HCT116 (cell line): ENCODE measurements around the gene C16orf74. TPM values are rescaled to one million over a fixed set of nuclear protein-coding genes. Genes with fewer than 3 reads are reported as not detected.

ENCODE experiments used
- ATAC-seq: fragments of 200-7000 bp; cut with Tn5 transposase; 2 replicates; pipeline ENCODE4 v1.9.1; 2020; ENCODE audit warnings: mild to moderate bottlenecking, moderate library complexity
- BruUV-seq: library from RNA; stranded (reverse); fragments of 400-500 nt; replicated peaks from 2 replicates; lab custom pipeline; 2021; lab: Mats Ljungman, UMichigan
- CTCF ChIA-PET: fragments of 300-600 bp; sonication (Branson Sonifier 250); formaldehyde crosslinking; loops from one replicate; lab custom pipeline; 2021; ENCODE audit warnings: antibody characterized with exemption; lab: Charles Lee
- POLR2A ChIA-PET: fragments of 300-600, 350-600 bp; sonication (Branson Sonifier 250); formaldehyde crosslinking; loops from one replicate; lab custom pipeline; 2021; ENCODE audit warnings: antibody characterized with exemption; lab: Charles Lee
- RAD21 ChIA-PET, 2 experiments: fragments of 300-600 bp; sonication (Branson Sonifier 250); formaldehyde crosslinking; loops; one replicate each; lab custom pipeline; 2023; ENCODE audit warnings: low total read pairs in 2 of 2; ENCODE audit not compliant: uncharacterized antibody in 2 of 2, unreplicated experiment in 2 of 2, low non-redundant PET in 1 of 2; lab: Charles Lee
- DNase-seq: peaks from one replicate; pipeline ENCODE4 v3.0.0-alpha.2; 2010; ENCODE audit warnings: low read depth, low spot score
- H2AFZ ChIP-seq: fragments of 200-600 bp; shearing (Covaris generic), sonication (generic); 2 replicates; pipeline ENCODE4 v1.6.1; 2017; ENCODE audit warnings: low read depth, mixed run types, mixed read lengths, antibody characterized with exemption, low read length; ENCODE audit not compliant: poor library complexity, severe bottlenecking
- H3K27ac ChIP-seq: 2 replicates; pipeline ENCODE4 v1.5.1; 2012; ENCODE audit warnings: low read depth, low read length
- H3K27me3 ChIP-seq: fragments of 200-600 bp; sonication (generic); 2 replicates; pipeline ENCODE4 v1.6.1; 2016; ENCODE audit warnings: mixed run types, low read length, mixed read lengths; ENCODE audit not compliant: insufficient read depth
- H3K36me3 ChIP-seq, 2 experiments: fragments of 200-500 bp in 1 of 2; fragments of 200-600 bp in 1 of 2; sonication (Bioruptor generic) in 1 of 2; sonication (generic) in 1 of 2; 2 replicates each; pipeline versions ENCODE4 v1.5.1 to v1.6.1; 2014 to 2016; ENCODE audit warnings: low read length in 2 of 2, inconsistent platforms in 1 of 2, mixed read lengths in 1 of 2, mixed run types in 1 of 2; ENCODE audit not compliant: insufficient read depth in 2 of 2, control insufficient read depth in 1 of 2
- H3K4me1 ChIP-seq, 2 experiments: fragments of 200-600 bp in 1 of 2; sonication (generic) in 1 of 2; 2 replicates each; pipeline versions ENCODE4 v1.5.1 to v1.6.1; 2012 to 2017; ENCODE audit warnings: low read length in 2 of 2, inconsistent platforms in 1 of 2, mild to moderate bottlenecking in 1 of 2, mixed read lengths in 1 of 2, mixed run types in 1 of 2, moderate library complexity in 1 of 2; ENCODE audit not compliant: insufficient read depth in 2 of 2, control insufficient read depth in 1 of 2
- H3K4me2 ChIP-seq: fragments of 200-600 bp; sonication (generic); 2 replicates; pipeline ENCODE4 v1.6.1; 2017; ENCODE audit warnings: mixed run types, low read length, mixed read lengths
- H3K4me3 ChIP-seq, 2 experiments: fragments of 200-600 bp in 1 of 2; sonication (generic) in 1 of 2; replicated peaks in 1 of 2; 2 replicates each; pipeline ENCODE4 v1.5.1; 2011 to 2016; ENCODE audit warnings: low read length in 2 of 2, control low read depth in 1 of 2, low read depth in 1 of 2, mild to moderate bottlenecking in 1 of 2, mixed read lengths in 1 of 2, mixed run types in 1 of 2
- H3K79me2 ChIP-seq: fragments of 200-600 bp; sonication (generic); 2 replicates; pipeline ENCODE4 v1.6.1; 2017; ENCODE audit warnings: mild to moderate bottlenecking, mixed run types, low read length, moderate library complexity, mixed read lengths; ENCODE audit not compliant: insufficient read depth
- H3K9ac ChIP-seq: fragments of 200-600 bp; sonication (generic); 2 replicates; pipeline ENCODE4 v1.6.1; 2016; ENCODE audit warnings: low read length, mixed read lengths
- H3K9me2 ChIP-seq: fragments of 200-600 bp; sonication (generic), shearing (Covaris generic); 2 replicates; pipeline ENCODE4 v1.6.1; 2017; ENCODE audit warnings: mixed run types, mild to moderate bottlenecking, moderate library complexity; ENCODE audit not compliant: insufficient read depth
- H3K9me3 ChIP-seq, 2 experiments: fragments of 200-500 bp in 1 of 2; fragments of 200-600 bp in 1 of 2; sonication (Bioruptor generic) in 1 of 2; sonication (generic) in 1 of 2; 2 replicates each; pipeline ENCODE4 v1.6.1; 2014 to 2017; ENCODE audit warnings: low read length in 2 of 2, mixed read lengths in 2 of 2, inconsistent platforms in 1 of 2, low read depth in 1 of 2, mild to moderate bottlenecking in 1 of 2, mixed run types in 1 of 2, moderate library complexity in 1 of 2; ENCODE audit not compliant: control insufficient read depth in 1 of 2, insufficient read depth in 1 of 2
- H4K20me1 ChIP-seq: fragments of 200-600 bp; sonication (generic), shearing (Covaris generic); 2 replicates; pipeline ENCODE4 v1.6.1; 2017; ENCODE audit warnings: mixed run types, mild to moderate bottlenecking, moderate library complexity; ENCODE audit not compliant: insufficient read depth
- CBX3 ChIP-seq: IDR thresholded peaks from 2 replicates; pipeline ENCODE4 v1.6.1; 2012; ENCODE audit warnings: low read depth
- CTCF ChIP-seq, 3 experiments: fragments of 200-600 bp in 1 of 3; sonication (generic) in 1 of 3; IDR thresholded peaks in 2 of 3; conservative IDR thresholded peaks in 1 of 3; 2 replicates each; pipeline ENCODE4 v1.5.1; 2012 to 2017; ENCODE audit warnings: low read depth in 2 of 3, low read length in 2 of 3, antibody characterized with exemption in 1 of 3, borderline replicate concordance in 1 of 3, control low read depth in 1 of 3, mild to moderate bottlenecking in 1 of 3, mixed read lengths in 1 of 3, mixed run types in 1 of 3, moderate library complexity in 1 of 3; ENCODE audit not compliant: insufficient read depth in 1 of 3
- EGR1 ChIP-seq: IDR thresholded peaks from 2 replicates; pipeline ENCODE4 v1.6.1; 2012; ENCODE audit warnings: low read depth
- ELF1 ChIP-seq: IDR thresholded peaks from 2 replicates; pipeline ENCODE4 v1.6.1; 2012; ENCODE audit warnings: low read depth, borderline replicate concordance
- EZH2 ChIP-seq: fragments of 200-600 bp; sonication (generic); IDR thresholded peaks from 2 replicates; pipeline ENCODE4 v1.6.1; 2017; ENCODE audit warnings: antibody characterized with exemption, mixed run types
- FOSL1 ChIP-seq: IDR thresholded peaks from 2 replicates; pipeline ENCODE4 v1.6.1; 2012; ENCODE audit warnings: low read depth
- JUND ChIP-seq: IDR thresholded peaks from 2 replicates; pipeline ENCODE4 v1.6.1; 2012
- POLR2AphosphoS5 ChIP-seq: IDR thresholded peaks from 2 replicates; pipeline ENCODE4 v1.6.1; 2011; ENCODE audit warnings: mild to moderate bottlenecking, low read depth, low read length, moderate library complexity
- RAD21 ChIP-seq: IDR thresholded peaks from 2 replicates; pipeline ENCODE4 v1.6.1; 2012; ENCODE audit warnings: low read depth, mild to moderate bottlenecking
- SIN3A ChIP-seq: IDR thresholded peaks from 2 replicates; pipeline ENCODE4 v1.6.1; 2012; ENCODE audit warnings: low read depth
- SP1 ChIP-seq: IDR thresholded peaks from 2 replicates; pipeline ENCODE4 v1.6.1; 2012; ENCODE audit warnings: low read depth
- TCF7L2 ChIP-seq: IDR thresholded peaks from 2 replicates; pipeline ENCODE4 v1.7.0; 2011; ENCODE audit warnings: borderline replicate concordance, inconsistent platforms; ENCODE audit not compliant: insufficient read depth, insufficient read length; ENCODE audit errors: extremely low read depth
- YY1 ChIP-seq: IDR thresholded peaks from 2 replicates; pipeline ENCODE4 v1.6.1; 2011; ENCODE audit warnings: low read length, low read depth, moderate library complexity, mild to moderate bottlenecking; ENCODE audit not compliant: insufficient replicate concordance; ENCODE audit errors: extremely low read depth
- ZNF274 ChIP-seq: fragments of 200-500 bp; sonication (Bioruptor generic); IDR thresholded peaks from 2 replicates; pipeline ENCODE4 v1.6.1; 2014; ENCODE audit warnings: mild to moderate bottlenecking, low read depth, low read length, inconsistent platforms
- intact Hi-C: fragments of 100-400 bp; cut with micrococcal nuclease; formaldehyde crosslinking; loops from 2 replicates; pipeline ENCODE4 v1.10.0; 2022
- total RNA-seq: library from RNA; stranded (reverse); gene quantifications from one replicate; pipeline ENCODE4 v1.2.1, GENCODE V29; 2021; ENCODE audit not compliant: unreplicated experiment
- TF ChIP-seq, protein P1 (sequence below): IDR thresholded peaks from 2 replicates; pipeline ENCODE4 v1.6.1; 2012
- TF ChIP-seq, protein P2 (sequence below): IDR thresholded peaks from 2 replicates; pipeline ENCODE4 v1.6.1; 2011; ENCODE audit warnings: mild to moderate bottlenecking, low read length, moderate library complexity; ENCODE audit not compliant: insufficient replicate concordance; ENCODE audit errors: extremely low read depth

C16orf74 gene
- total RNA-seq, 1 experiment from 2014 or later = 30.0 TPM

DNA sequence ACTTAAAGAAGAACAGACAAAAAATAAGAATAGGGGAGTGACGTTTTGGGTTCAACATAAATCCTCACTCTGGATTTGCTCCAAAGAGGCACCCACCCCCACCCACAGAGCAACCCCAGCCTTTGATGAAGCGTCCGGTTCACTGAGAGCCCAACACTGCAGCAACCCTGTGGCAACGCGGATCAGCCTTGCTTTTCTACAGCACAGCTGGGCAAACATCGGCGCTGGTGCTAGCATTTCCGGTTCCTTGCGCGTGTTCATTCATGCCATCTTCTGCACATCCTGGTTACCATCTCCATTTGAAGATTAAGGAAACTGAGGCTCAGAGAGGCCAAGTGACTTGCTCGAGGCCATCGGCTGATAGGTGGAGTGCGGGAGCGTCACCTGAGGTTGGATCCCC is 53.5 kb downstream of the C16orf74 start:
- DNase-seq (no peak), ATAC-seq (no peak)
- no peak overlapping the region for H3K4me2 ChIP-seq
- no peaks in the 10 kb centered on the region for H3K9me3 ChIP-seq
- no peak overlapping the region for H2AFZ ChIP-seq
- no peaks in the 10 kb centered on the region for H3K79me2 ChIP-seq
- H3K4me1 ChIP-seq = peaks cover 0 to 12% of the 10 kb centered on the region in 2 experiments; a peak in 1 of 4 replicates
- no peak overlapping the region for H3K27ac ChIP-seq
- no peak for TF ChIP-seq TCF7L2
- TF ChIP-seq CBX3 = no peak
- no peak for TF ChIP-seq EZH2
- no peak for TF ChIP-seq SIN3A
- TF ChIP-seq POLR2AphosphoS5 = no peak
- no peak for TF ChIP-seq ZNF274
- TF ChIP-seq, protein P1, sequence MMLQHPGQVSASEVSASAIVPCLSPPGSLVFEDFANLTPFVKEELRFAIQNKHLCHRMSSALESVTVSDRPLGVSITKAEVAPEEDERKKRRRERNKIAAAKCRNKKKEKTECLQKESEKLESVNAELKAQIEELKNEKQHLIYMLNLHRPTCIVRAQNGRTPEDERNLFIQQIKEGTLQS = no peak
- TF ChIP-seq SP1 = no peak
- no peak for TF ChIP-seq EGR1
- TF ChIP-seq, protein P2, sequence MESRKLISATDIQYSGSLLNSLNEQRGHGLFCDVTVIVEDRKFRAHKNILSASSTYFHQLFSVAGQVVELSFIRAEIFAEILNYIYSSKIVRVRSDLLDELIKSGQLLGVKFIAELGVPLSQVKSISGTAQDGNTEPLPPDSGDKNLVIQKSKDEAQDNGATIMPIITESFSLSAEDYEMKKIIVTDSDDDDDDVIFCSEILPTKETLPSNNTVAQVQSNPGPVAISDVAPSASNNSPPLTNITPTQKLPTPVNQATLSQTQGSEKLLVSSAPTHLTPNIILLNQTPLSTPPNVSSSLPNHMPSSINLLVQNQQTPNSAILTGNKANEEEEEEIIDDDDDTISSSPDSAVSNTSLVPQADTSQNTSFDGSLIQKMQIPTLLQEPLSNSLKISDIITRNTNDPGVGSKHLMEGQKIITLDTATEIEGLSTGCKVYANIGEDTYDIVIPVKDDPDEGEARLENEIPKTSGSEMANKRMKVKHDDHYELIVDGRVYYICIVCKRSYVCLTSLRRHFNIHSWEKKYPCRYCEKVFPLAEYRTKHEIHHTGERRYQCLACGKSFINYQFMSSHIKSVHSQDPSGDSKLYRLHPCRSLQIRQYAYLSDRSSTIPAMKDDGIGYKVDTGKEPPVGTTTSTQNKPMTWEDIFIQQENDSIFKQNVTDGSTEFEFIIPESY = no peak
- TF ChIP-seq JUND = no peak
- TF ChIP-seq FOSL1 = no peak
- no peak for TF ChIP-seq ELF1
- TF ChIP-seq CTCF (IDR thresholded peaks at IDR 0.05 in 2 of 3, conservative IDR thresholded peaks at IDR 0.05 in 1 of 3; ENCODE audit: borderline replicate concordance in 1 of 3, insufficient read depth in 1 of 3, low read depth in 2 of 3, low read length in 2 of 3) = no peak
- TF ChIP-seq YY1 = no peak
- TF ChIP-seq RAD21 = no peak
- no peak overlapping the region for H3K4me3 ChIP-seq
- H3K9me2 ChIP-seq = no peaks in the 10 kb centered on the region
- BruUV-seq = no TSS peak
- intact Hi-C loops = no loop called here
- H3K27me3 ChIP-seq = peaks cover 12% of the 10 kb centered on the region; the same call in 1 of the 2 replicates
- POLR2A ChIA-PET = no interaction called here
- no peak overlapping the region for H3K9ac ChIP-seq
- no peaks in the 10 kb centered on the region for H3K36me3 ChIP-seq
- CTCF ChIA-PET = no interaction called here
- RAD21 ChIA-PET = no interaction called here
- no peaks in the 10 kb centered on the region for H4K20me1 ChIP-seq
